Body of pancreas (tissue), 4 donors: Measurements from ENCODE around the gene SHROOM2. TPM values are rescaled to one million over a fixed set of nuclear protein-coding genes. Genes with fewer than 3 reads are reported as not detected.

Source experiments
- ATAC-seq: fragments of 150-250 bp; one replicate; pipeline ENCODE4 v1.9.1; 2016
- DNase-seq, 4 donors: peaks; one replicate each; pipeline ENCODE4 v3.0.0-alpha.2; 2019
- H3K27ac ChIP-seq, 4 donors: fragments of 200-600 bp; sonication (generic); 1 replicate in 3 of 4; 2 replicates in 1 of 4; pipeline versions ENCODE4 v1.5.1 to v1.6.1; 2016 to 2019; ENCODE audit warnings: mild to moderate bottlenecking in 1 of 4, mixed read lengths in 1 of 4, moderate library complexity in 1 of 4
- H3K27me3 ChIP-seq, 2 donors: fragments of 200-600 bp; sonication (generic); one replicate each; pipeline ENCODE4 v1.6.0; 2016; ENCODE audit warnings: mild to moderate bottlenecking in 1 of 2
- H3K36me3 ChIP-seq, 2 donors: fragments of 200-600 bp; sonication (generic); replicated peaks in 1 of 2; 2 replicates each; pipeline ENCODE4 v1.5.1; 2016; ENCODE audit warnings: low read depth in 2 of 2; ENCODE audit not compliant: insufficient read depth in 1 of 2
- H3K4me1 ChIP-seq: fragments of 200-600 bp; sonication (generic); one replicate; pipeline ENCODE4 v1.6.0; 2016
- H3K4me3 ChIP-seq, 2 donors: fragments of 200-600 bp; sonication (generic); 1 replicate in 1 of 2; 2 replicates in 1 of 2; pipeline ENCODE4 v1.5.1; 2016 to 2019
- H3K9me3 ChIP-seq, 3 donors: fragments of 200-600 bp; sonication (generic); 1 replicate in 2 of 3; 2 replicates in 1 of 3; pipeline ENCODE4 v1.5.1; 2016
- CTCF ChIP-seq, 7 experiments: fragments of 450-650 bp in 4 of 7; fragments of 200-600 bp in 3 of 7; sonication (generic) in 3 of 7; IDR thresholded peaks; one replicate each; pipeline ENCODE4 v1.5.1; 2016 to 2019; ENCODE audit warnings: antibody characterized with exemption in 7 of 7
- POLR2A ChIP-seq, 3 donors: fragments of 450-650 bp; IDR thresholded peaks; one replicate each; pipeline ENCODE4 v1.6.1; 2016; ENCODE audit warnings: antibody characterized with exemption in 3 of 3, mild to moderate bottlenecking in 2 of 3
- WGBS, 2 donors: methylation state at CpG; one replicate each; pipeline ENCODE4 v1.1.5; 2017; 5-methylcytosine and 5-hydroxymethylcytosine counted together
- intact Hi-C: fragments of 100-400 bp; cut with DNase I; formaldehyde crosslinking; loops from one replicate; pipeline ENCODE4 v1.15.1; 2023
- total RNA-seq, 2 donors: library from RNA; depleted of rRNA; stranded (reverse); fragments of >200 nt; gene quantifications; one replicate each; pipeline ENCODE4 v1.1.0, GENCODE V29; 2016

SHROOM2 gene
- total RNA-seq, 2 donors from 2014 or later = 9.9 TPM

GRCh38 chrX:9757366-9757765 lies 28.9 kb upstream of the SHROOM2 start:
- no peak for ATAC-seq
- H3K36me3 ChIP-seq = no peaks in the 10 kb centered on the region
- H3K4me1 ChIP-seq = no peaks in the 10 kb centered on the region
- 91 to 100% methylated on average over 6 to 7 of the region's 7 CpGs for WGBS, 2 donors
- H3K27ac ChIP-seq = no peak overlapping the region
- H3K4me3 ChIP-seq = no peak overlapping the region
- no peak for DNase-seq
- H3K27me3 ChIP-seq = no peaks in the 10 kb centered on the region
- no peak for TF ChIP-seq POLR2A (IDR thresholded peaks at IDR 0.05)
- TF ChIP-seq CTCF (IDR thresholded peaks at IDR 0.05) = no peak
- no peaks in the 10 kb centered on the region for H3K9me3 ChIP-seq
- intact Hi-C loops = no loop called here

GRCh38 chrX:9758021-9758638 lies 28.1 kb upstream of the SHROOM2 start:
- H3K4me3 ChIP-seq = no peak overlapping the region

GRCh38 chrX:9759337-9759736 lies 26.9 kb upstream of the SHROOM2 start:
- ATAC-seq (no peak), DNase-seq (no peak)
- no peaks in the 10 kb centered on the region for H3K9me3 ChIP-seq
- TF ChIP-seq POLR2A (IDR thresholded peaks at IDR 0.05) = no peak
- TF ChIP-seq CTCF (IDR thresholded peaks at IDR 0.05) = no peak
- H3K36me3 ChIP-seq = no peaks in the 10 kb centered on the region
- WGBS, 2 donors = 80 to 84% methylated on average over 1 to 7 of the region's 8 CpGs
- no peak overlapping the region for H3K4me3 ChIP-seq
- no peak overlapping the region for H3K27ac ChIP-seq
- no peaks in the 10 kb centered on the region for H3K27me3 ChIP-seq
- intact Hi-C loops = no loop called here
- no peaks in the 10 kb centered on the region for H3K4me1 ChIP-seq

More at GRCh38 chrX:9758021-9758638, 28.1 kb upstream of the SHROOM2 start:
- Histone ChIP-seq H3K27ac (no peak overlapping the region), H3K36me3 (no peaks in the 10 kb centered on the region), H3K4me1 (no peaks in the 10 kb centered on the region), H3K27me3 (no peaks in the 10 kb centered on the region), H3K9me3 (no peaks in the 10 kb centered on the region)
- intact Hi-C loops = no loop called here
- peak in 3 of 4 donors; percentile 6 to 26 (median 18) for DNase-seq
- TF ChIP-seq CTCF (IDR thresholded peaks at IDR 0.05) = no peak
- no peak for TF ChIP-seq POLR2A (IDR thresholded peaks at IDR 0.05)
- WGBS, 2 donors = 20 to 22% methylated on average over 1 to 4 of the region's 4 CpGs
- ATAC-seq = no peak

DNA sequence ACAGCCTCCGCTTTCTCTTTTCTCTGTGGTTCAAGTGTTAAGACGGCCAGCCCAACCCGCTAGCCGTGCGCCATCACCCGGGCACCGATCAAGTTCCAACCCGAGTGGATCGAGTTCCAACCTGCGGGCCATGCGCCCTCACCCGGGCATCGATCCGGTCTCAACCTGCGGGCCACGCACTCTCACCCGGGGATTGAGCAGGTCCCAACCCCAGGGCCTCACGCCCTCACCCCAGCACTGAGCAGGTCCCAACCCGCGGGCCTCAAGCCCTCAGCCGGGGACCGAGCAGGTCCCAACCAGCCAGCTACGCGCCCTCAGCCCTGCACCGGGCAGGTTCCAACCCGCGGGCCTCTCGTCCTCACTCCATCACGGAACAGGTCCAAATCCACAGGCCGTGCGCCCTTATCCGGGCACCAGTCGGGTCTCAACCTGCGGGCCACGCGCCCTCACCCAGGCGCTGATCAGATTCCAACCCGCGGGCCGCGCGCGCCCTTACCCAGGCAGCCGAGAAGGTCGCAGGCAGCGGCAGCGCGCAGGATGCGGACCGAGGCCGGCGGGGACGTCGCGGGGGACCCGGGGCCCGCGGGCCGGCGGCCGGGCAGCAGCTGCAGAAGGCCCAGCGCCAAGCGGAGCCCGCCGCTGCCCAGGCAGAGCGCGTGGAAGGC lies 21.0 kb upstream of the SHROOM2 start:
- Histone ChIP-seq H3K27ac (no peak overlapping the region), H3K9me3 (no peaks in the 10 kb centered on the region), H3K4me1 (no peaks in the 10 kb centered on the region), H3K36me3 (no peaks in the 10 kb centered on the region), H3K27me3 (no peaks in the 10 kb centered on the region), H3K4me3 (no peak overlapping the region)
- TF ChIP-seq POLR2A (IDR thresholded peaks at IDR 0.05) (no peak), CTCF (IDR thresholded peaks at IDR 0.05) (no peak)
- 27 to 38% methylated on average over 6 to 15 of the region's 67 CpGs for WGBS, 2 donors
- intact Hi-C loops = no loop called here
- ATAC-seq = no peak
- DNase-seq = no peak

DNA sequence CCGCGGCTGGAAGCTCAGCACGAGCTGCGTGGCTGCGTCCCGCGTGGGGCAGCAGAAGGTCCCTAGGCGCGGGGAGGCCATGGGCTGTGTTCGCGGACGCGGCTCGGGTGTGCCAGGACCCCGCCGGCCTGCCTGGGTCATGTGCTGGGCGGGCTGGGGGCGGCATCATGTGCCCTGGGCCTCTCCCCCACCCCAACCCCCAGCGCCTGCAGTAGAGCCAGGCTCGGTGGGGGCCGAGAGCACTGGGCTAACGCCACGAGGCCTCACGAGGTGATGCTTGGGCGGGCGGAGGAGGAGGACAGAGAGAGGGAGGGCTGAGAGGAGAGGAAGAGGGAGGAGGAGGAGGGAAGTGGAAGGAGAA lies 20.5 kb upstream of the SHROOM2 start, which contains the start of gene GPR143:
GPR143 (minus strand) TSS at position 111 of the 361 bp plus-strand sequence; CDS start at position 81, 30 bp downstream.
- intact Hi-C loops = no loop called here

More for the DNA sequence above, 20.5 kb upstream of the SHROOM2 start, which contains the start of gene GPR143:
- ATAC-seq = no peak
- WGBS, 2 donors = 49 to 55% methylated on average over 6 to 7 of the region's 26 CpGs
- no peak for DNase-seq
- TF ChIP-seq POLR2A (IDR thresholded peaks at IDR 0.05) = no peak
- no peak for TF ChIP-seq CTCF (IDR thresholded peaks at IDR 0.05)
- Histone ChIP-seq H3K4me1 (no peaks in the 10 kb centered on the region), H3K9me3 (no peaks in the 10 kb centered on the region), H3K27ac (no peak within 1 kb of the TSS), H3K36me3 (no peaks in the 10 kb centered on the region), H3K4me3 (no peak within 1 kb of the TSS), H3K27me3 (no peaks in the 10 kb centered on the region)
